Tibial nerve (tissue), 4 donors: ENCODE results near the gene POLR3A. TPM values are rescaled to one million over a fixed set of nuclear protein-coding genes. Genes with fewer than 3 reads are reported as not detected.

ENCODE experiments used
- DNase-seq, 2 donors: peaks; one replicate each; pipeline ENCODE4 v3.0.0-alpha.2; 2019; ENCODE audit warnings: low spot score in 2 of 2
- H3K27ac ChIP-seq, 4 donors: fragments of 200-600 bp; sonication (generic) in 3 of 4; one replicate each; pipeline ENCODE4 v1.5.1; 2017 to 2019; ENCODE audit warnings: mild to moderate bottlenecking in 1 of 4
- H3K27me3 ChIP-seq, 2 donors: fragments of 200-600 bp; sonication (generic) in 1 of 2; one replicate each; pipeline versions ENCODE4 v1.5.1 to v1.6.0; 2017 to 2019
- H3K36me3 ChIP-seq, 3 donors: fragments of 200-600 bp; sonication (generic); one replicate each; pipeline ENCODE4 v1.5.1; 2018 to 2019
- H3K4me1 ChIP-seq, 4 donors: fragments of 200-600 bp; sonication (generic) in 3 of 4; one replicate each; pipeline ENCODE4 v1.5.1; 2017 to 2019
- H3K4me3 ChIP-seq, 4 donors: fragments of 200-600 bp; sonication (generic) in 3 of 4; one replicate each; pipeline ENCODE4 v1.5.1; 2017 to 2019; ENCODE audit warnings: mild to moderate bottlenecking in 1 of 4, moderate library complexity in 1 of 4
- H3K9me3 ChIP-seq, 4 donors: fragments of 200-600 bp; sonication (generic) in 3 of 4; one replicate each; pipeline ENCODE4 v1.5.1; 2017 to 2019
- CTCF ChIP-seq, 5 experiments: fragments of 200-600 bp in 3 of 5; fragments of 450-650 bp in 2 of 5; sonication (generic) in 3 of 5; IDR thresholded peaks; one replicate each; pipeline ENCODE4 v1.5.1; 2016 to 2019; ENCODE audit warnings: antibody characterized with exemption in 5 of 5, mild to moderate bottlenecking in 3 of 5, moderate library complexity in 2 of 5
- EP300 ChIP-seq, 2 donors: sonication (generic); formaldehyde crosslinking; IDR thresholded peaks; one replicate each; pipeline ENCODE4 v1.6.1; 2017; ENCODE audit warnings: antibody characterized with exemption in 2 of 2, mild to moderate bottlenecking in 1 of 2
- POLR2A ChIP-seq, 2 donors: fragments of 450-650 bp; IDR thresholded peaks; one replicate each; pipeline ENCODE4 v1.6.1; 2017; ENCODE audit warnings: antibody characterized with exemption in 2 of 2, mild to moderate bottlenecking in 2 of 2, moderate library complexity in 2 of 2
- WGBS, 2 donors: methylation state at CpG; one replicate each; pipeline ENCODE4 v1.1.5; 2018; 5-methylcytosine and 5-hydroxymethylcytosine counted together
- total RNA-seq, 4 donors: library from RNA; depleted of rRNA; stranded (reverse); fragments of >200 nt; gene quantifications; one replicate each; pipeline ENCODE4 v1.1.0, GENCODE V29; 2016

Gene POLR3A
- total RNA-seq, 4 donors from 2014 or later, result 10.2 to 16.8 (median 11.4) TPM

- H3K4me1 ChIP-seq, result peaks cover 0 to 6% (median 0%) of the 10 kb centered on the region in 4 donors
- no peak overlapping the region for H3K4me3 ChIP-seq
- DNase-seq, result no peak
- no peak overlapping the region for H3K27ac ChIP-seq
- 94 to 96% methylated on average over 7 of the region's 7 CpGs for WGBS, 2 donors
- H3K36me3 ChIP-seq, result no peaks in the 10 kb centered on the region
- H3K27me3 ChIP-seq, result no peaks in the 10 kb centered on the region
- H3K9me3 ChIP-seq, result peaks cover 0 to 5% (median 0%) of the 10 kb centered on the region in 4 donors
- no peak for TF ChIP-seq EP300 (IDR thresholded peaks at IDR 0.05)
- TF ChIP-seq CTCF (IDR thresholded peaks at IDR 0.05), result no peak
- TF ChIP-seq POLR2A (IDR thresholded peaks at IDR 0.05), result no peak
These were observed 65.4 kb downstream of the POLR3A start for GRCh38 chr10:77963901-77964300.

DNA sequence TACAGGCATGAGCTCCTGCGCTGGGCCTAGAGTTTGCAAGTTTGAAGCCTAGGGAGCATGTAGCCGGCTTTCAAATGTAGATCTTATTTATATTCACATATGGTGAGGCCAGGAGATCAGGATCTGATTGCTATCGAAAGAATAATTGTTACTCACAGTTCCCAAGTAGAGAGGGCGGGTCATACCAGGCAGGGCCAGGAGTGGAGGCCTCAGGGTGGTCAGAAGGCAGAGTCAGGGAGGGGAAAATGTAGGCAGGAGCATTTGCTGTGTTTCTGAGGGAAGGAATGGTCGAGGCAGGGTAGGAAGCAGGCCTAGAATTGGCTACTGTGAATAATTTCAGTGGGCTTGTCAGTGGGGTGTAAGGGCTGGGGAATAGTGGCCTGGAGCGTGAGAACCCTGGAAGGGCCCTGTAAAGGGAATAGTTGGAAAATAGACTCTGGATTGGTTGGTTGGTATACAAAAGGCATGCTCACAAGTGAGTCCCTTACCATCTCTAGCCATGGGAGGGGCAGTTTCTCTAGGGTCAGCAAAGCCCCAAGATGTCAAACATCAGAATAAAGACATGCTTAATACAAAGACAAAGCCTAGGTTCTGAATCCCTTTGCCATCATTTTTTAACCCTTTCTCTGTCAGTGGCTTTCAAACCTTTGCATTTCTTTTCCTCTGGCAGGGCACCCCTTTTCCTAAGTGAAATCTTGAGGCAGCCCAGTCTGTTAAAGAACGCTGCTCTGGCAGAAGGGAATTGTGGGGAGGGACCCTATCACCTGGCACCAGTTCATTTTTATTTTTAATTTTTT lies 66.8 kb downstream of the POLR3A start:
- H3K27ac ChIP-seq, result no peak overlapping the region
- DNase-seq, result no peak
- TF ChIP-seq CTCF (IDR thresholded peaks at IDR 0.05), result no peak
- no peak for TF ChIP-seq EP300 (IDR thresholded peaks at IDR 0.05)
- no peak for TF ChIP-seq POLR2A (IDR thresholded peaks at IDR 0.05)
- peaks cover 0 to 5% (median 0%) of the 10 kb centered on the region in 4 donors for H3K9me3 ChIP-seq
- H3K27me3 ChIP-seq, result no peaks in the 10 kb centered on the region
- peaks cover 0 to 6% (median 0%) of the 10 kb centered on the region in 4 donors for H3K4me1 ChIP-seq
- H3K36me3 ChIP-seq, result no peaks in the 10 kb centered on the region
- no peak overlapping the region for H3K4me3 ChIP-seq
- WGBS, 2 donors, result 71 to 73% methylated on average over 7 of the region's 7 CpGs

- H3K4me1 ChIP-seq, result peaks cover 0 to 6% (median 0%) of the 10 kb centered on the region in 4 donors
- peaks cover 0 to 5% (median 0%) of the 10 kb centered on the region in 4 donors for H3K9me3 ChIP-seq
- no peaks in the 10 kb centered on the region for H3K36me3 ChIP-seq
- H3K4me3 ChIP-seq, result no peak overlapping the region
- DNase-seq, result no peak
- TF ChIP-seq POLR2A (IDR thresholded peaks at IDR 0.05), result no peak
- no peak for TF ChIP-seq CTCF (IDR thresholded peaks at IDR 0.05)
- TF ChIP-seq EP300 (IDR thresholded peaks at IDR 0.05), result no peak
- no peaks in the 10 kb centered on the region for H3K27me3 ChIP-seq
- 90 to 91% methylated on average over 6 of the region's 6 CpGs for WGBS, 2 donors
- H3K27ac ChIP-seq, result no peak overlapping the region
These were observed 67.6 kb downstream of the POLR3A start for GRCh38 chr10:77961668-77962067.

DNA sequence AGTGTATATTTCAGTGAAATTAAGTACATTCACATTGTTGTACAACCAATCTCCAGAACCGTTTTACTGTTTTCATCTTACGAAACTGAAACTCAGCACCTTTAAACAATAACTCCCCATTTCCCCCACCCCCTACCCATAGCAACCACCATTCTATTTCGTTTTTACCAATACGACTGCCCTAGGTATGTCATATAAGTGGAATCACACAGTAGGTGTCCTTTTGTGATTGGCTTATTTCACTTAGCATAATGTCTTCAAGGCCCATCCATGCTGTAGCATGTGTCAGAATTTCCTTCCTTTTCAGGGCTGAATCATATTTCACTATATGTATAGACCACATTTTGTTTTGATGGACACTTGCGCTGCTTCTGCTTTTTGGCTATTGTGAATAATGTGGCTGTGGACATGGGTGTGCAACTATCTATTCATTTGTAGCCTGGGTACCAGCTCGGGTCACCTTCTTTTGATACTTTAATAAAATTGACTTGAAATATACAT lies 68.4 kb downstream of the POLR3A start:
- Histone ChIP-seq H3K27ac (no peak overlapping the region), H3K4me1 (peaks cover 0 to 6% (median 0%) of the 10 kb centered on the region in 4 donors), H3K36me3 (no peaks in the 10 kb centered on the region), H3K9me3 (peaks cover 0 to 5% (median 0%) of the 10 kb centered on the region in 4 donors), H3K27me3 (no peaks in the 10 kb centered on the region), H3K4me3 (no peak overlapping the region)
- no peak for DNase-seq
- no peak for TF ChIP-seq CTCF (IDR thresholded peaks at IDR 0.05)
- TF ChIP-seq POLR2A (IDR thresholded peaks at IDR 0.05), result no peak
- TF ChIP-seq EP300 (IDR thresholded peaks at IDR 0.05), result no peak
- WGBS, 2 donors, result 85 to 90% methylated on average over 6 of the region's 6 CpGs

GRCh38 chr10:77959887-77960455 lies 69.3 kb downstream of the POLR3A start:
- TF ChIP-seq CTCF (IDR thresholded peaks at IDR 0.05) (no peak), EP300 (IDR thresholded peaks at IDR 0.05) (no peak), POLR2A (IDR thresholded peaks at IDR 0.05) (no peak)
- 88% methylated on average over 8 of the region's 8 CpGs for WGBS, 2 donors

More at GRCh38 chr10:77959887-77960455, 69.3 kb downstream of the POLR3A start:
- no peaks in the 10 kb centered on the region for H3K27me3 ChIP-seq
- peaks cover 0 to 6% (median 0%) of the 10 kb centered on the region in 4 donors for H3K4me1 ChIP-seq
- H3K27ac ChIP-seq, result no peak overlapping the region
- H3K9me3 ChIP-seq, result peaks cover 0 to 5% (median 0%) of the 10 kb centered on the region in 4 donors
- H3K36me3 ChIP-seq, result no peaks in the 10 kb centered on the region
- no peak for DNase-seq
- no peak overlapping the region for H3K4me3 ChIP-seq
